ENCODE data around the gene CRYBG3.

DNA sequence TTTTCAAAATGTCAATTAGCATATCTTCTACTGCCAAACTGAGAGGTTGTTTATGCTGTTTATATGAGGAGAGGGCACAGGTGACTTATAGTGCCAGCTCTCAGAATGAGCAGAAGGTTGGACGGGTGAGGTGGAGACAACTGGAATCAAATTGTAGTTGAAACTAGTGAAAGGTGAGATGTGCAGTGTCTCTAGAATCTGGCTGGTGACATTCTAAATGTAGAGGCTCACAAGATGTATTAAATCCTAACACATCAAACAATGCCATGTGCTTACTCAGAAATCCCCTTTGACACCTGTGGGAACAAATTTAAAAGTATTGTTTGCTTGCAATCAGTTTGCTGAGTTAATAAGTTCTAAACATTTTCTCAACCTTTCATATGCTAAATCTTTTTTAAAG, 40.8 kb downstream of the CRYBG3 start:
- TF ChIP-seq, protein P1, sequence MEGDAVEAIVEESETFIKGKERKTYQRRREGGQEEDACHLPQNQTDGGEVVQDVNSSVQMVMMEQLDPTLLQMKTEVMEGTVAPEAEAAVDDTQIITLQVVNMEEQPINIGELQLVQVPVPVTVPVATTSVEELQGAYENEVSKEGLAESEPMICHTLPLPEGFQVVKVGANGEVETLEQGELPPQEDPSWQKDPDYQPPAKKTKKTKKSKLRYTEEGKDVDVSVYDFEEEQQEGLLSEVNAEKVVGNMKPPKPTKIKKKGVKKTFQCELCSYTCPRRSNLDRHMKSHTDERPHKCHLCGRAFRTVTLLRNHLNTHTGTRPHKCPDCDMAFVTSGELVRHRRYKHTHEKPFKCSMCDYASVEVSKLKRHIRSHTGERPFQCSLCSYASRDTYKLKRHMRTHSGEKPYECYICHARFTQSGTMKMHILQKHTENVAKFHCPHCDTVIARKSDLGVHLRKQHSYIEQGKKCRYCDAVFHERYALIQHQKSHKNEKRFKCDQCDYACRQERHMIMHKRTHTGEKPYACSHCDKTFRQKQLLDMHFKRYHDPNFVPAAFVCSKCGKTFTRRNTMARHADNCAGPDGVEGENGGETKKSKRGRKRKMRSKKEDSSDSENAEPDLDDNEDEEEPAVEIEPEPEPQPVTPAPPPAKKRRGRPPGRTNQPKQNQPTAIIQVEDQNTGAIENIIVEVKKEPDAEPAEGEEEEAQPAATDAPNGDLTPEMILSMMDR (IDR thresholded peaks at IDR 0.05): no peak
- TF ChIP-seq EP300 (IDR thresholded peaks at IDR 0.05): no peak
